GM18502 (cell line): ENCODE results near the gene CHST5.
A peak's percentile ranks its signal among the peaks of the same experiment; 100 is the strongest.
"Not testable (repeated sequence)": the region's sequence is repeated elsewhere in the genome, so short reads cannot be mapped to it uniquely, and the experiment has no call there.

Experiments used
- ATAC-seq: cut with Tn5 transposase; IDR thresholded peaks from one replicate; pipeline ENCODE4 v1.9.1; 2021; ENCODE audit warnings: mild to moderate bottlenecking; ENCODE audit not compliant: unreplicated experiment, poor library complexity

Gene CHST5

DNA sequence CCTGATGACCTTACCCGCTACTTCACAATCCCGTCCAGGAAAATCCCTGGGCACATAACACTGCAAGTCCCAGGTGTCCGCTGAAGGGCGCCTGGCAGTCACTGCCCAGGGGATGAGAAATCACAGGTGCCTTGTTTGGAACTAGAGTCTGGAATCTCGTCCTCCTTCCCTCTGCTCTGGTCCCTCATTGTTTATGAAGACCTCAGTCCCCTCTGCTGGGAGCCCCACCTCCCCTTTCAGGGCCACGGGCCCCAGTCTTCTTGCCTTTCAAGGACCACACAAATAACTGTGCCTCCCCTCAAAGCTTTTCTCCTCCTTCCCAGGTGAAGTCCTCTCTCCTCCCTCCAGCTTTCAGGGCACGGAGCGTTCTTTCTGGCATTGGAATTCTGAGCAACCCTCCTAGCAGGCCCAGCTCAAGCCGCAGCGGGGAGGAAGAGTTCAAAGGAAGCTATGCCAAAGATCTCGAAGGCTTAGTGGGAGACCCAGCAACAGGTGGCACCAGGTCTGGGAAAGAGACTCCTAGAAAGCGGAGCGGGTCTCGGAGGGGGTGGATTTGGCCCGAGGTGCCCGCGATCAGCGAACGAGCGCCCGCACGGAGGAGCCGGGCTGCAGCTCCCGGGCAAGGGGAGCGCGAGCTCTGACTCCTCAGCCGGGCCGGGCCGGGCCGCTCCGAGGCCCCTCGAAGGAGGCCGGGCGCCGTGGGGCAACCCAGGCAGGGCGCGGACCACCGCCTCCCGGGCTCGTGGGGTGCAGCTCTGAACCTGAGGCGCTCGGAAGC, 19.5 kb downstream of the CHST5 start:
- ATAC-seq = peak; percentile 38

DNA sequence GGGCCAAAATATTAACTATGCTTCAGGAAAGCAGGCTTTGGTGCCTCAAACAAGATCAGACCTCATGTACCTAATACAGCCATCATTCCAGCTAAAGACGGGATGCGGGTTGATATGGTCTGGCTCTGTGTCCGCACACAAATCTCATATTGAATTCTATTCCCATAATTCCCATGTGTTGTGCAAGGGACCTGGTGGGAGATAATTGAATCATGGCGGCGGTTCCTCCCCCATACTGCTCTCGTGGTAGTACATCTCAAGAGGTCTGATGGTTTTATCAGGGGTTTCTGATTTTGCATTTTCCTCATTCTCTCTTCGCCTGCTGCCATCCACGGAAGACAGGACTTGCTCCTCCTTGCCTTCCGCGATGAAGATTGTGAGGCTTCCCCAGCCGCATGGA, 21.6 kb downstream of the CHST5 start:
- no peak for ATAC-seq

DNA sequence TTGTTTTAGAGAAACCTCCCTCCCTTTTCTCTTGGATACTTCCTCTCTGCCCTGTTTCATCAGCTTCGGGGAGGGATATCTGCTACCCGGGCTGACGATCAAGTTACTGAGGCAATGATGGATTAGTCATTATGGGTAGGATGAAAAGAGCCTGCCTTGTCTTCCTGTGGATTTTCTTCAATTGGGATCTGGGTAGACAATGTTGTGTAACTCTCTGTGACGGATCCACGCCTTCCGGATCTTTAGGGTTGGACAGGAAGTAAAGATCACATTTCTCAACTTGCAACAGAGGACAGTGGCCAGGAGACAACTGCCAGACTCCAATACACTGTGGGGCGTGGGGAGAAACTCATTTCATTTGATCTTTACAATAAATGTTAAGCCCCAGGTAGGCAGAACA, 29.3 kb downstream of the CHST5 start:
- ATAC-seq = no peak

DNA sequence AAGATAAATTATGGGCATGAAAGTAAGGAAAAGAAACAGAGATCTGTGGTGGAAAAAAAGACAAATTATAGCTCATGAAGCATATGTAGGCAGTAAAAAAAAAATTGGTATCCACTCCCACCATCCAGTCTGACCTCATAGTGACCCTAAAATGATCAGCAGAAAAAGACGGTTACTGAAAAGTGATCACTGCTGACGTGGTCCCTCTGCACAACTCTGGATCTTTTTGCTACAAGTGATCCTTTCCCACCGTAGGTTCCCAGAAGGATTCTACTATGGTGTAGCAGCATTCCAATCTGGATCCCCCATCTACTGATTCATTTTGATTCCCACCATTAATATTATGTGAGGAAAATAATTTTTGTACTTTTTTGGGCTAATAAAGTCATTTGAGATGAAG, 29.8 kb downstream of the CHST5 start:
- ATAC-seq = no peak

DNA sequence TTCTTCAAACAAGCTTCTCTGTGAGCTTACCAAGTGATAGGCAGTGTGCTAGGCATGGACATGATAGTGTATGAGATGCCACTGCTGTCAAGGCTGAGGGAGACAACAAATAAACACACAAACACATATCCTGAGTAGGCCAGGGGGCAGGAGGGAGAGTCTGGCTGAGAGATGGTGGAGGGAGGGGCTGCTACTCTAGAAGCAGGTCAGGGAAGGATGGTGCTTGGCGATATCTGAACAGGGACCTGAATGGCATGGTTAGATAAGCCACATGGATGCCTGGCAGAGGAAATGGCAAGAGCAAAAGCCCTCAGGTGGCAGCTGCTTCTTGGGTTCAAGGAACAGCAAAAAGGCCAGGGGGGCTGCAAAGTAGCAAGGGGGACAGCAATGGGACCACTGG, 32.1 kb downstream of the CHST5 start:
- no peak for ATAC-seq

DNA sequence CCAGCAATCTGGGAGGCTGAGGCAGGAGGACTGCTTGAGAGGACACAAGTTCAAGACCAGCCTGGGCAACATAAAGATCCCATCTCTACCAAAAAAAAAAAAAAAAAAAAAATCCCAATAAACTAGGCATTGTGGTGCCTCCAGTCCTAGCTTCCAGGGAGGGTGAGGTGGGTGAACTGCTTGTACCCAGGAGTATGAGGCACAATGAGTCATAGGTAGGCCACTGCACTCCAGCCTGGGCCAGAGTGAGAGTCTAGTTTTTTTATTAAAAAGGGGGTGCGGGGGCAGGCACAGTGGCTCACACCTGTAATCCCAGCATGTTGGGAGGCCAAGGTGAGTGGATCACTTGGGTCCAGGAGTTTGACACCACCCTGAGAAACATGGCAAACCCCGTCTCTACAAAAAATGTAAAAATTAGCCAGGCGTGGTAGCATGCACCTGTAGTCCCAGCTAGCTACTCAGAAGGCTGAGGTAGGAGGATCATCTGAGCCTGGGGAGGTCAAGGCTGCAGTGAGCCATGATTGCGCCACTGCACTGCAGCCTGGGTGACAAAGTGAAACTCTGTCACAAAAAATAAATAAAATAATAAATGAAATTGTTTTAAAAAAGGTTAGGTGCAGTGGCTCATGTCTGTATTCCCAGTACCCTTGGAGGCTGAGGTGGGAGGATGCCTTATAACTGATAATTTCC, 32.8 kb downstream of the CHST5 start:
- no peak for ATAC-seq

DNA sequence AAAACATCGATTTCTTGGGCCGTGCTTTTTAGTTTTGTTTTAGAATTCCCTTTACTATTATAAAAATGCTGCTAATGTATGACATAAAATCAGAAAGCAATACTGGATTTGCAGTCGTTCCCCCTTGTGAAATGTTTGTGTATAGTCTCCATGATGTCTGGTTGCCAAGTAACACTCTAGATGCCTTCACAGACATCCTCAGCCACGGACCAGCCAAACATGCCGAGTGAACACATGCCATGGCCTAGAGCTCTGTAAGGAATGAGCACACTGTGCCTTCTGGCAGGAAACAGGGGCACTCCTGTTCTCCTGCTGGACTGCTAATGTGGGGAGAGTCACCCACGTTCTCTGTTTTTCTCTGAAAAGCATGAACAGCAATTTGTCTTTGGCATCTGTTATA, 34.1 kb downstream of the CHST5 start:
- ATAC-seq = not testable (repeated sequence)

DNA sequence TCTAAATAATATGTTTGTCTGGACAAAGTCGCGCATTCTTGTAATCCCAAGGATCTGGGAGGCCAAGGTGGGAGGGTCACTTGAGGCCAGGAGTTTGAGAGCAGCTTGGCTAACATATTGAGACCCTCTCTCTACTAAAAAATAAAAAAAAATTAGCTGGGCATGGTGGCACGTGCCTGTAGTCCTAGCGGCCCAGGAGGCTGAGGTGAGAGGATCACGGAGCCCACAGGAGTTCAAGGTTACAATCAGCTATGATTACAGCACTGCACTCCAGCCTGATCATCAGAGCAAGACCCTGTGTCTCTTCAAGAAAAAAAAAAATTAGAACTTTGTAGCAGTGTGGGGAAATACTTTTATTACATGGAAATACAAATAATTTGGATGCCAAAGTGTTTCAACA, 34.5 kb downstream of the CHST5 start:
- ATAC-seq = no peak

DNA sequence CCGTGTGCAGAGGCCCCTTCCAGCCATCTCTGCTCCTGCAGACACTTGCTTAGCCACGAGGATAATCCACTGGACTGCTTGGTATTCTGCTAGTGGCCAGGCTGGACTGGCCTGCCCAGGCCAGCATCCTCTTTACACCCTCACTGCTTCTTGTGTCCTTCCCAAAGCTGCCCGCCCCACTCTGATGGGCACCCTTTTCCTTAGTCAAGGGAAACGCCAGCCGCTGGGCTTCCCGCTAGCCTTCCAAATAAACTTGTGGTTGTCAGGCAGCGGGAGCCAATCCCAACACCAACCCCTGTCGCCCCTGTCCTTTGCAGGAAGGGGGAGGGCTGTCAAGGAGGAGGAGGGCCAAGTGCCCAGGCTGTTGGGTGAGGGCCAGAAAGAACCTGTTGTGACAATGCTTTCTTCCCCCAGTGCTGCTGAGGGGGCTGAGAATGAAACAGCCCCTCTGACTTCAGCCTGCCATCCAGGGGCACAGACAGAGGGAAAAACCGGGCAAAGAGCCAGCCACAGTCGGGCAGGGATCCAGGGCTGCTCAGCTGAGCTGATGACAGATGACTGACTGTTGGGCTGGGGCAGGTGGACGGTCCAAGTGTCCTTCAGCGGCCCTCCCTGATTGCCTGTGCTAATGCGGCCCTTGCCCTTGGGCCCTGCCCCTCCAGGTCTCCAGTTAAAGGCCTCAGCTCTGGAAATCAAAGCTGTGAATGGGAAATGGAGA, 37.1 kb downstream of the CHST5 start:
- not testable (repeated sequence) for ATAC-seq

DNA sequence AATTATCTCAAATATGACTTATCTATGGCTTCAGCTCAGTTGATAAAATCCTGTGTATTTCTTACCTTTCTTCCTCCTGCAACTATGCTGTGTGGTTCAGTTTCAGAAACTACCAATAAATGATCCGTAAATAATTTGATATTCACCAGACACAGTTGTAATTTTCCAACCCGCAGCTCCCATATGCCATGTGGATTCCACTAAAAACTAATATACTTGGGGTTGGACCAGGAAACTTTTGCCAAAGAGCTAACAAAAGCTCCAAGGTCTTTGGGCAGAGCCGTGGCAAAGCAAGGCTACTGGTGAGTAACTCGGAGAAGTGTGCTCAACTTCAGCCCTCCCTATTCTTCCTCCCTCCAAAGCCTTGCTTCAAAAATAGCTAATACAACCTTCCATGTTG, 38.4 kb downstream of the CHST5 start:
- ATAC-seq = no peak

DNA sequence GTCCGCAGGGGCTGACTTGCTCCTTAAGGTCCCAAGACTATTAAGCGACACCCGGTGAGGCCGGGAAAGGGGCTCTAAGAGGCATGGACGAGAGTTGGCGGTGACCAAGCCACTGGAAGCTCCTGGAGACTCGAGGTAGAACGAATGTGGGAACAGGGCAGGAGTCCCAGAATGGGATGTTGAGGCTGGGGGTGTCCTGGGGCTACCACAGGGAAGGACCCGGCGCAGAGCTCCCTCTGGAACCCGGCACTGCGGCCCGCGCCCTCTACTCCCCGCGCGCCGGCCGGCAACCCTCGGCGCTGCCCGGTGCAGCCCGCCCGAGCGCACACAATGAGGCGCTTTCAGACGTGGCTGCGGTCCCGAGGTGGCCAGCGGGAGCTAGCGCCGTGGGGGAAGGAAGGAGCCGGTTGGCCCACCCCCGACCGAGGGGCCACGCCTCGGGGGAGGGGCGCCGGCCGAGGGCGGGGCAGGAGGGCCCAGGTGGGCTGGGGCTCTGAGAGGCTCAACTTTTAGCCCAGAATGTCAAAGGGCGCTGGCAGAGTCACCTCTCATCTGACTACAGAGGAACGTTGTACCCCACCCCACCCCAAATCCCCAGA, 40.7 kb downstream of the CHST5 start, which contains the start of gene CHST6:
TSS of gene CHST6 (minus strand) at position 366 of the 599 bp plus-strand sequence. CDS start 15,613 bp downstream, outside the sequence.
- ATAC-seq = peak; percentile 85

DNA sequence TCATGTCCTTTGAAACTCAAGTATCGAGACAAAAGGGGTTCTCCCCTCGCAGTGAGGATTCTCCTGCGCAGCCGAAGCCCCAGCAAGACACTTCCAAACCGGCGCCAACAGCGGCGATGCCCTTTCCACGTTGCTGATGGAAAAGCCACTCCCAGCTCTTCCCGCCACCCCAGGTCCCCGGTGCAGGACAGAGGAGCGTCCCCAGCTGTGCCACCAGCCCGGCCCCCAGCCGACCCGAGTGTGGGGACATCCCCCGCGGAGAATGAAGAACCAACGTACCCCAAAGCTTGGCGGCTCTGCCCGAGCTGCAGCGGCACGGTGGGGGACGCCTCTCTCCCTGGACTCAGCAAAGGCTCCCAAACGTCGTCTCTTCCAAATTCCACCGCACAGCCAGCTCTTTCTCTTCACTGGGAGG, 41.2 kb downstream of the CHST5 start:
- no peak for ATAC-seq

DNA sequence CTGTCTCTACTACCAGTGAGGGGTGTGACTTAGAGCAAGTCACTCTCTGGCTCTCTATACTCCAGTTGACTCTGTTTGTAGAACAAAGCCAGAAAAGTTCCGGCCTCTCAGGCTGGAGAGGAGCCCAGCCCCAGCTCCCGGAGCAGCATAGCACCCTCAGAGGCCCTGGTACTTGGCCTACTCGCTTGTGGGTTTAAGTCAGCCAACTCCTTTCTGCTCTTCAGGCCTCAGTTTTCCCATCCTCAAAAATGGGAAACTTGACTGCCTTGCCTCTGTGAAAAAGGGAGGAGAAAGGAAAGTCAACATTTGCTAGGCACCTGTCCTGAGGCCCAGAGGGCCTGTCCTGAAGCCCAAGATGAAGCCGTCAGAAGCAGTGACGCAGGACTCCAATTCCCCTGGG, 41.7 kb downstream of the CHST5 start:
- ATAC-seq = no peak

DNA sequence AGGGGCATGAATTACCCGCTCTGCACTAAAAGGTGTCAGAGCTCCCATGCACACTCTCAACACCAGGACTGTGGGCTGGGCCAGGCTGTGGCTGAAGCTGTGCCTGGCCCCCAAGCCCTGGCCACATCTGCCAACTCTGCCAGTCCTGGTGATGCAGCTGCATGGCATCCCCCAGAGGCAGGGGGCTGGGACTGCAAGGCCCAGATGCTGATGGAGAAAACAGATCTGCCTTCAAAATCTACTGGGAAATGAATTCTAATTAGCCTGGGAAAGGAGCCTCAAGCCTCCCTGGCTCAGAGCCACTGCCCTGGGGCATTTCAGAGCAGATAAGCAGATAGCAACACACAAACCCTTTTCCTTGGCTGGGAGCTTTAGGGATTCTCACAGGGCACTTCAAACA, 44.0 kb downstream of the CHST5 start:
- ATAC-seq = no peak

DNA sequence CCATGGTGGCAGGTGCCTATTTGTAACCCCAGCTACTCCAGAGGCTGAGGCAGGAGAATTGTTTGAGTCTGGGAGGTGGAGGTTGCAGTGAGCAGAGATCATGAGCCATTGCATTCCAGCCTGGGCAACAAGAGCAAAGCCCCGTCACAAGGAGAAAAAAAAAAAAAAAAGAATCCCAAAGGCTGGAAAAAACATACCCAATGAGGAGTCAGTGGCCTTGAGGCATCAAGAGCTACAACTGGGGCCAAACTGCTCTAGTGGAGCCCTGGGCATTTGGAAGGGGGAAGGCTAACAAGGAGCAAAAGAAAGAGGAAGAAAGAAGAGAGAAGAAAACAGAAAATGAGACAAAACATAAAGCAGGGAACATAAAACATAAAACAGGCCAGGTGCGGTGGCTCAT, 47.6 kb downstream of the CHST5 start:
- no peak for ATAC-seq

DNA sequence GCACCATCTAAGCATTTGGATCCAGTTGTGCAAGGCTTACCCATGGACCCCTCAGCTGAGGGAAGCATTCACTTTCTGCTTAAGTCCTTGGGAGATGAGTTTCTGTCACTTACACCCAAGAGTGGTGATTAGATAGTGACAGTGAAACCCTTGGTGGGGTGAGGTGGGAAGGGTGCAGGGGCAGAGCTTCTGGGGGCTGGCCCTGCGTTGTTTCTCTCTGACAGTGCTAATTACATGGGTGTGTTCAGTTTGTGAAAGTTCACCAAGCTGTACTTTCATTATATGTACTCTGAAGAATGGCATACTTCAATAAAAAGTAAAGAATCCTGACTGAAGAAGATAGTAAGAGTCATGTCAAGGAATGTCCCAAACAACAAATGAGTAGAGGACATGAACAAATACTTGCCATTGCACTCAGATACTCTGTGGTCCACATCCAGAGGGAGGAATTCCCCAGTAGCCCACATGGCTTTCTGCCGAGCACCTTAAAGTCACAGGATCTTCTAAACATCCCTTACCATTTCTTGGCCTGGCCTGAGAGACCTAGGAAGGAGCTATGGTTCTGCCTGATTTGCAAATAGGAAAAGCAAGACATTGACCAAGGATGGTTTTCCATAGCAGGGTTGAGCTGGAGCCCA, 49.1 kb downstream of the CHST5 start:
- peak; percentile 55 for ATAC-seq

DNA sequence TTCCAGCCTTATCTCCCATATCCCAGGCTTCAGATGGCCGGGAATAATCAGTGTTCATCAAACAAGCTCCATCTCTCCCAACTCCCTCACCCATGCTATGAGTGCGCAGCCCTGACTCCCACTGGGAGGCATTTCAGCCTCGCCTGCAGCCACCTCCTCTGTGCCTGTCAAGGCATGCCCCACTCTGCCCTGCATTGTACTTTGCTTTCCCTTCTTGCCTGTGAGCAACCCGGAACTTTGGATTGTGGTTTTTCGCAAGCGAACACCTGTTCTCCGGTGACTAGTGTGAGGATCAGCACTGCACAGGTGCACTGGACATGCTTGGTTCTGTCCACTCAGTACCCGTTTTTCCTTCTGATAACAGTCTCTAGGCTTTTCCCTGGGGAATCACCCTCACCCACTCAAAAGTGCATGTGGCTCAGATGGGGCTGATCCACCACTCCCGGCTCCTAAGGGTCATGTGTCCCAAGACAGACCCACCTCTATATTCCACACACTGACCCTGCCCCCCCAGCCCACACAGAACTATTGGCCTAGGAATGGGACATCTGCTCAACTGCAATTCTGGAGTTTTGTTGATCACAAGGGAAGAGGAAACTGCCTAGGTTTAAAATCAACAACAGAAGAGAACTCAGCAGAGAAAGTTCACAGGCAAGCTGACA, 49.8 kb downstream of the CHST5 start:
- no peak for ATAC-seq

DNA sequence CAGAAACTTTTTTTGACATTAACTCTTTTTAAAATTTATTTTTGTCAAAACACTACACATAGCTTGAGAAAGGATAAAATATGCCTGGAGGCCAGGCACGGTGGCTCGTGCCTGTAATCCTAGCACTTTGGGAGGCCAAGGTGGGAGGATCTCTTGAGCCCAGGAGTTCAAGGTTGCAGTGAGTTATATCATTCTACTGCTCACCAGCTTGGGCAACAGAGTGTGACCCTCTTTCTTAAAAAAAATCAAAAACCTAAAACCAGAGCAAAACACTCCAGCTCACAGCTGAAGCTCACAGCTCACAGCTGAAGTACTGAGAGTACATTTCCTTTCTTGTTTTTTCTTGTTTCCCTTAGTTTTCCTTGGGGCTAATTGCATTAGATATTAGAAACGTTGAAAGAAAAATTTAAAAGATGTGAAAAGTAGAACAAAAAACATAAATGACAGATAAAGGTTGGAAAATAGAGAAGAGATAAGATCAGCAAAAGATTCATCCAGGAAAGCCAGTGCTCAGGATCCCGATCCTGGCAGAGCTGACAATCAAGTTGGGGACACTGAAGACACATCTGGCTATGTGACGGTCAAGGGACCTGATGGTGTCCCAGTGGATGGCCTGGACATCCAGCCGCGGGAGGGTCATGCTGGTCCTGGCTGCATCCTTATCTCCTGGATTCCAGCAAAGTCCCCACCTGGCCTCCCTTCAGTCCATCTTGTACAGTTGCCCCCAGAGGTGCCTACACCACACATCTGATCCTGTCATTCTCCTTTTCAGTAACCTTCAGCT, 50.5 kb downstream of the CHST5 start:
- peak; percentile 54 for ATAC-seq

DNA sequence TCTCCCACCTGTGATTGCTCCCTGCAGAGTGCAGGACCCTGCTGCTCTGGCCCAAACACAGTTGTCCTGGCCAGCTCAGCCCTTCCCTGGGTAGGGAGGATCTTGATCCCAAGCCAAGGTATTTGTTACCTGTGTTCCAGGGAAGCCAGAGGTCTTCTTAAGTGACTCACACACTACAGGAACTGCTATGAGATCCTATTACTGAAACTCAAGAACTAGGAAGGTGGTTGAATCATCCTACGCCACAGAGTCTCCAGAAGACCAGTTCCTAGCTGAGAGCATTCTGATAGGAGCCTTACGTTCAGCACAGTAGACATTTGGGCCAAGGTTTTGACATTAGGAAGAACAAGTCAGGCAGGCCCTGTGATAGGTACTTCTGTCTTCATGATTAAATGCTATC, 52.7 kb downstream of the CHST5 start:
- ATAC-seq = no peak
